ENCODE data around the gene ABCC12. TPM values are rescaled to one million over a fixed set of nuclear protein-coding genes. Genes with fewer than 3 reads are reported as not detected.

ABCC12 gene
- total and polyA plus RNA-seq, 4 experiments from 2014 or later = not detected

DNA sequence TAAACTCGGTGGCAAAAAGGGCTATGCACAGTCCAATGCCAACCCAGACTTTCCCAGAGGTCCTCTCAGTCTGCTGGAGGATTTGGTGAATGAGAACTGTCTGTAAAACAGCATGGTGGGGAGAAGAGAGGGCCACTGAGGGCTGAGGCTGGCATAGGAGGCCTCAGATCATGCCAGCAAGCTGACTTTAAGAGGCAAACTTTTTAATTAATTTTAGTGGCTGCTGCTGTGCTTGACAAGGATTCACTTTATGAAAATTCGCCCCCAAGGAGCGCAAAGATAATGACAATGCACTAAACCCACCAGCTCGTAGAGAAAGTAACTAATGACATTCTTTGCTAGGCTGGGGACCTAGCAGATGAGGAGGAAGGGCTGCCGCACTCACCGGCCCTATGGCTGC, 15.0 kb downstream of the ABCC12 start:
- Histone ChIP-seq H3K4me3 (ENCODE audit: low read length in 2 of 2) (no peak overlapping the region), H3K27ac (ENCODE audit: low read depth, low read length) (no peak overlapping the region), H3K36me3 (ENCODE audit: insufficient read depth, low read length) (no peaks in the 10 kb centered on the region), H3K27me3 (ENCODE audit: insufficient read depth, low read length) (no peaks in the 10 kb centered on the region), H3K9me3 (ENCODE audit: control insufficient read depth in 1 of 2, low read length in 2 of 2) (no peaks in the 10 kb centered on the region), H3K4me1 (ENCODE audit: insufficient read depth, low read length) (no peaks in the 10 kb centered on the region)
- Mint-ChIP-seq H3K27ac (no peak overlapping the region), H3K27me3 (peaks cover 3 to 8% of the 10 kb centered on the region in 2 donors), H3K4me3 (no peak overlapping the region), H3K9me3 (peaks cover 0 to 3% (median 0%) of the 10 kb centered on the region in 8 donors), H3K36me3 (no peaks in the 10 kb centered on the region), H3K4me1 (no peaks in the 10 kb centered on the region)
- CTCF ChIA-PET (ENCODE audit: partially characterized antibody) = no interaction called here
- intact Hi-C loops (cut with micrococcal nuclease) = no loop called here
- no peak for DNase-seq
- POLR2A ChIA-PET (ENCODE audit: partially characterized antibody) = no interaction called here

GRCh38 chr16:48139517-48139916, 16.3 kb downstream of the ABCC12 start:
- Histone ChIP-seq H3K36me3 (ENCODE audit: insufficient read depth, low read length) (no peaks in the 10 kb centered on the region), H3K27ac (ENCODE audit: low read depth, low read length) (no peak overlapping the region), H3K4me1 (ENCODE audit: insufficient read depth, low read length) (no peaks in the 10 kb centered on the region), H3K27me3 (ENCODE audit: insufficient read depth, low read length) (no peaks in the 10 kb centered on the region), H3K9me3 (ENCODE audit: control insufficient read depth in 1 of 2, low read length in 2 of 2) (no peaks in the 10 kb centered on the region), H3K4me3 (ENCODE audit: low read length in 2 of 2) (no peak overlapping the region)
- Mint-ChIP-seq H3K4me3 (no peak overlapping the region), H3K27ac (no peak overlapping the region), H3K36me3 (no peaks in the 10 kb centered on the region), H3K27me3 (peaks cover 2 to 6% of the 10 kb centered on the region in 2 donors), H3K9me3 (peaks cover 0 to 1% (median 0%) of the 10 kb centered on the region in 8 donors), H3K4me1 (no peaks in the 10 kb centered on the region)
- intact Hi-C loops (cut with micrococcal nuclease) = no loop called here
- DNase-seq = no peak
- POLR2A ChIA-PET (ENCODE audit: partially characterized antibody) = no interaction called here
- CTCF ChIA-PET (ENCODE audit: partially characterized antibody) = interaction anchor here (1.2 to 1.3 kb wide), 3 partner anchors 16 to 1102 kb away, joined by 3 to 4 read pairs (median 3); no protein-coding TSS in a partner anchor

DNA sequence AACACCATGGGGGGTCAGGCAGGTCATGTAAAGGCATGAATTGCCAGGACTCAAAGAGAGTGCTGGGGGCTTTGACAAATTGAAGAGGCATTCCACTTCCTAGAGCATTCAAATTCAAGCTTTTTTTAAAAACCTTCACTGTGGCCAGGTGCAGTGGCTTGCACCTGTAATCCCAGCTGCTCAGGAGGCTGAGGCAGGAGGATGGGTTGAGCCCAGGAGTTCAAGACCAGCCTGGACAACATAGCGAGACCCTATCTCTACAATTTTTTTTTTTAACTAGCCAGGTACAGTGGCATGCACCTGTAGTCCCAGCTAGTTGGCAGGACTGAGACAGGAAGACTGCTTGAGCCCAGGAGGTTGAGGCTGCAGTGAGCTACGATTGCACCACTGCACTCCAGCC, 17.2 kb downstream of the ABCC12 start:
- intact Hi-C loops (cut with micrococcal nuclease) = no loop called here
- ChIA-PET CTCF (ENCODE audit: partially characterized antibody) (interaction anchor here (1.3 kb wide), 1 partner anchor 26 kb away, joined by 3 read pairs; no protein-coding TSS in a partner anchor), POLR2A (ENCODE audit: partially characterized antibody) (no interaction called here)
- H3K27me3 Mint-ChIP-seq = peaks cover 1 to 4% of the 10 kb centered on the region in 2 donors
- Histone ChIP-seq H3K27me3 (ENCODE audit: insufficient read depth, low read length) (no peaks in the 10 kb centered on the region), H3K4me1 (ENCODE audit: insufficient read depth, low read length) (no peaks in the 10 kb centered on the region), H3K9me3 (ENCODE audit: control insufficient read depth in 1 of 2, low read length in 2 of 2) (no peaks in the 10 kb centered on the region), H3K4me3 (ENCODE audit: low read length in 2 of 2) (no peak overlapping the region), H3K27ac (ENCODE audit: low read depth, low read length) (no peak overlapping the region), H3K36me3 (ENCODE audit: insufficient read depth, low read length) (no peaks in the 10 kb centered on the region)
- no peak for DNase-seq
- no peak overlapping the region for H3K27ac Mint-ChIP-seq
- H3K4me1 Mint-ChIP-seq = no peaks in the 10 kb centered on the region
- no peak overlapping the region for H3K4me3 Mint-ChIP-seq
- peaks cover 0 to 1% (median 0%) of the 10 kb centered on the region in 8 donors for H3K9me3 Mint-ChIP-seq
- no peaks in the 10 kb centered on the region for H3K36me3 Mint-ChIP-seq

GRCh38 chr16:48137822-48138221, 18.0 kb downstream of the ABCC12 start:
- H3K27me3 ChIP-seq (ENCODE audit: insufficient read depth, low read length) = no peaks in the 10 kb centered on the region
- no peaks in the 10 kb centered on the region for H3K4me1 ChIP-seq (ENCODE audit: insufficient read depth, low read length)
- H3K4me3 ChIP-seq (ENCODE audit: low read length in 2 of 2) = no peak overlapping the region
- no peak overlapping the region for H3K27ac ChIP-seq (ENCODE audit: low read depth, low read length)
- intact Hi-C loops (cut with micrococcal nuclease) = no loop called here
- peaks cover 1 to 4% of the 10 kb centered on the region in 2 donors for H3K27me3 Mint-ChIP-seq
- H3K9me3 Mint-ChIP-seq = peaks cover 0 to 1% (median 0%) of the 10 kb centered on the region in 8 donors
- no peaks in the 10 kb centered on the region for H3K36me3 Mint-ChIP-seq
- no peak overlapping the region for H3K27ac Mint-ChIP-seq
- H3K4me1 Mint-ChIP-seq = no peaks in the 10 kb centered on the region
- ChIA-PET CTCF (ENCODE audit: partially characterized antibody) (interaction anchor here (1.1 kb wide), 1 partner anchor 22 kb away, joined by 4 read pairs; no protein-coding TSS in a partner anchor), POLR2A (ENCODE audit: partially characterized antibody) (no interaction called here)
- DNase-seq = no peak
- H3K9me3 ChIP-seq (ENCODE audit: control insufficient read depth in 1 of 2, low read length in 2 of 2) = no peaks in the 10 kb centered on the region
- no peak overlapping the region for H3K4me3 Mint-ChIP-seq
- no peaks in the 10 kb centered on the region for H3K36me3 ChIP-seq (ENCODE audit: insufficient read depth, low read length)

- Mint-ChIP-seq H3K9me3 (peaks cover 0 to 1% (median 0%) of the 10 kb centered on the region in 8 donors), H3K27ac (no peak overlapping the region), H3K27me3 (peaks cover under 1 to 4% of the 10 kb centered on the region in 2 donors), H3K4me1 (no peaks in the 10 kb centered on the region), H3K4me3 (no peak overlapping the region), H3K36me3 (no peaks in the 10 kb centered on the region)
- Histone ChIP-seq H3K9me3 (ENCODE audit: control insufficient read depth in 1 of 2, low read length in 2 of 2) (no peaks in the 10 kb centered on the region), H3K4me1 (ENCODE audit: insufficient read depth, low read length) (no peaks in the 10 kb centered on the region), H3K27me3 (ENCODE audit: insufficient read depth, low read length) (no peaks in the 10 kb centered on the region), H3K4me3 (ENCODE audit: low read length in 2 of 2) (no peak overlapping the region), H3K36me3 (ENCODE audit: insufficient read depth, low read length) (no peaks in the 10 kb centered on the region), H3K27ac (ENCODE audit: low read depth, low read length) (no peak overlapping the region)
- intact Hi-C loops (cut with micrococcal nuclease) = no loop called here
- POLR2A ChIA-PET (ENCODE audit: partially characterized antibody) = no interaction called here
- CTCF ChIA-PET (ENCODE audit: partially characterized antibody) = interaction anchor here (1.1 kb wide), 1 partner anchor 23 kb away, joined by 4 read pairs; no protein-coding TSS in a partner anchor
- DNase-seq = no peak
These were observed 19.0 kb downstream of the ABCC12 start for GRCh38 chr16:48136547-48137360.

DNA sequence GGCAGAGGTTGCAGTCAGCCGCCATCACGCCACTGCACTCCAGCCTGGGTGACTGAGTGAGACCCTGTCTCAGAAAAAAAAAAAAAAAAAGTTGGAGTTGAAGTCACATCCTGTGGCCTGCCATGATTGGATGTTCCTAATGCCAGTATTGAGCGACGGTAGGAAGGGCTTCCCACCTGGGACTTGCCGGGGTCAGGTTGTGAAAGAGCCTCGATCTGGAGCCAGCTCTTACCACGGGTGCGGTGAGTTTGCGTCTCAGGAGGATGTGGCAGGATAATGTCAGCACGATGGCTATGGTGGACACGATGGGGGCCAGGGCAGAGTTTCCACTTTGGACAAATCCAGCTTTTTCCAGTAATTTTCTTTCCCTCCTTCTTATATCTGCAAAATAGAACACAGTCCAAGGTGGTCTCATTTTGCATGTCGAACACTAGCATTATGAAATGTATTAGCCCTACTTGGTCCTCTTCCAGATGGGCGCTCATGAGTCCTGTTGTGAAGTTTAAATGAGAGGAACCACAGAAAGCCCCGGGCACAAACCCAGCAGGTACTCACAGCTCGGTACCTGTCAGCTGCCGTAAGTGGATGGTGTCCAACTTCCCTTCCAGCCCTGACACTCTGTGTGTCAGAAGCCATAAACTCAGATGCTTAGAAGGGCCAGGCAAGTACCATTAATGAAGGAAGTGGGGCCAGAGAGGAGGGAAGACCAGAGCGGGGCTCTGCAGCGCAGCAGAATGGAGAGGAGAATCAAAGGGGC, 22.2 kb downstream of the ABCC12 start:
- POLR2A ChIA-PET (ENCODE audit: partially characterized antibody) = no interaction called here
- peak overlapping the region in 1 of 7 donors; percentile 12 for H3K27ac Mint-ChIP-seq

DNA sequence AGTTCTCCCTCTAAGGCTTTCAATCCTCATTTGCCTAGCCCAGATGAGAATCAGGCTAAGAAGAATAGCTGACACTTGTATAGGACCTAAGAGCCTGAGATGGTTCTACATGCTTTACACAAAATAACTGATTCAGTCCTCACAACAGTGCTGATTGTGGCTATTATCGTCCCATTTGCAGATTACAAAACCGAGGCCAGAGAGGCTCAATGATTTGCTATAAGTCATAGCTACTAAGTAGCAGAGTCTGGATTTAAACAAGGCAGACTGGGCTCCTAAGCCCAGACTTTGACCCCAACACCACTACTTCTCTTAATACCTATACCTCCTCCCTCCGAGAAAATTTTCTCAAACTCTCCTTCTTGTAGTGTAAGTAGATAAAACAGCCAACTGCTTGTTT, 23.1 kb downstream of the ABCC12 start:
- peaks cover 0 to 3% (median 0%) of the 10 kb centered on the region in 8 donors for H3K9me3 Mint-ChIP-seq
- H3K27me3 ChIP-seq (ENCODE audit: insufficient read depth, low read length) = no peaks in the 10 kb centered on the region
- no peaks in the 10 kb centered on the region for H3K4me1 Mint-ChIP-seq
- H3K36me3 ChIP-seq (ENCODE audit: insufficient read depth, low read length) = no peaks in the 10 kb centered on the region
- no peaks in the 10 kb centered on the region for H3K4me1 ChIP-seq (ENCODE audit: insufficient read depth, low read length)
- no peak overlapping the region for H3K4me3 Mint-ChIP-seq
- no peak overlapping the region for H3K27ac ChIP-seq (ENCODE audit: low read depth, low read length)
- H3K4me3 ChIP-seq (ENCODE audit: low read length in 2 of 2) = no peak overlapping the region
- H3K36me3 Mint-ChIP-seq = no peaks in the 10 kb centered on the region
- ChIA-PET POLR2A (ENCODE audit: partially characterized antibody) (no interaction called here), CTCF (ENCODE audit: partially characterized antibody) (no interaction called here)
- intact Hi-C loops (cut with micrococcal nuclease) = no loop called here
- no peak overlapping the region for H3K27ac Mint-ChIP-seq
- DNase-seq = no peak
- H3K9me3 ChIP-seq (ENCODE audit: control insufficient read depth in 1 of 2, low read length in 2 of 2) = no peaks in the 10 kb centered on the region
- peaks cover 0 to 2% of the 10 kb centered on the region in 2 donors for H3K27me3 Mint-ChIP-seq

More for the DNA sequence above, 22.2 kb downstream of the ABCC12 start:
- CTCF ChIA-PET (ENCODE audit: partially characterized antibody) = no interaction called here
- Histone ChIP-seq H3K27me3 (ENCODE audit: insufficient read depth, low read length) (no peaks in the 10 kb centered on the region), H3K27ac (ENCODE audit: low read depth, low read length) (no peak overlapping the region), H3K36me3 (ENCODE audit: insufficient read depth, low read length) (no peaks in the 10 kb centered on the region), H3K4me1 (ENCODE audit: insufficient read depth, low read length) (no peaks in the 10 kb centered on the region), H3K9me3 (ENCODE audit: control insufficient read depth in 1 of 2, low read length in 2 of 2) (no peaks in the 10 kb centered on the region), H3K4me3 (ENCODE audit: low read length in 2 of 2) (no peak overlapping the region)
- peaks cover 0 to 2% of the 10 kb centered on the region in 2 donors for H3K27me3 Mint-ChIP-seq
- H3K4me3 Mint-ChIP-seq = no peak overlapping the region
- intact Hi-C loops (cut with micrococcal nuclease) = no loop called here
- H3K9me3 Mint-ChIP-seq = peaks cover 0 to 3% (median 0%) of the 10 kb centered on the region in 8 donors
- no peaks in the 10 kb centered on the region for H3K36me3 Mint-ChIP-seq
- no peak for DNase-seq
- H3K4me1 Mint-ChIP-seq = no peaks in the 10 kb centered on the region

Data from CD4-positive, alpha-beta memory T cell (primary cell).